HG02571 (cell line): Measurements from ENCODE around the gene PPARA.

Experiments used
- ATAC-seq: cut with Tn5 transposase; IDR thresholded peaks from one replicate; pipeline ENCODE4 v1.9.1; 2021; ENCODE audit warnings: mild to moderate bottlenecking, moderate library complexity; ENCODE audit not compliant: unreplicated experiment

The PPARA gene

GRCh38 chr22:46269564-46269963, 119.2 kb downstream of the PPARA start:
- ATAC-seq, result no peak

GRCh38 chr22:46272196-46272595, 121.9 kb downstream of the PPARA start:
- no peak for ATAC-seq

GRCh38 chr22:46272762-46273431, 122.6 kb downstream of the PPARA start:
- no peak for ATAC-seq

GRCh38 chr22:46273432-46274148, 123.3 kb downstream of the PPARA start:
- ATAC-seq, result no peak

GRCh38 chr22:46274381-46274780, 124.1 kb downstream of the PPARA start:
- ATAC-seq, result no peak

- no peak for ATAC-seq
These were observed 125.3 kb downstream of the PPARA start for GRCh38 chr22:46275455-46276122.

GRCh38 chr22:46276563-46276962, 126.2 kb downstream of the PPARA start:
- ATAC-seq, result no peak

GRCh38 chr22:46278656-46279645, 128.6 kb downstream of the PPARA start:
- ATAC-seq, result no peak

GRCh38 chr22:46280063-46280817, 129.9 kb downstream of the PPARA start:
- no peak for ATAC-seq

- ATAC-seq, result no peak
These were observed 130.8 kb downstream of the PPARA start for GRCh38 chr22:46280999-46281623.

GRCh38 chr22:46281866-46282678, 131.7 kb downstream of the PPARA start:
- no peak for ATAC-seq

GRCh38 chr22:46286006-46286405, 135.7 kb downstream of the PPARA start:
- ATAC-seq, result no peak

GRCh38 chr22:46286941-46287872, 136.9 kb downstream of the PPARA start:
- no peak for ATAC-seq

GRCh38 chr22:46287873-46288751, 137.8 kb downstream of the PPARA start:
- ATAC-seq, result no peak

GRCh38 chr22:46288846-46289243, 138.5 kb downstream of the PPARA start:
- ATAC-seq, result no peak

- no peak for ATAC-seq
These were observed 139.0 kb downstream of the PPARA start for GRCh38 chr22:46289244-46289891.
